ENCODE results near the gene VSTM4.

The VSTM4 gene

GRCh38 chr10:49000437-49001398 lies 114.6 kb downstream of the VSTM4 start:
- DNase-seq: no peak

DNA sequence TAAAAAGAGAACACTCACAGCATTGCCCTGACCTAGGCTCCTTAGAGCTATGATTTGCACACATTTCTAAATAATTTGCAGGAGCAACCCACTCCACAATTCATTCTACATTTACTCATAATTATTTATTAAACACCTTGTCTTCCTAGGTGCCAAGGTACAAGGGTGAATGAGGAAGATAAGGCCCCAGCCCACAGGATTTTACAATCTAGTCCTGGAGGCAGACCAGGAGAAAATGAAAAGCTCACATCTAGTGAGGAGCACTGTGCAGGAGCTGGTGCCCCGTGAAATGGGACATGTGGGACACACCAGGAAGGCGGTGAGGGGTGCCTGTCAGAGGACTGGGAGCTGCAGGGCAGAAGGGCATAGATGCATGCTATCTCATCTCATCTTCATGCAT lies 116.0 kb downstream of the VSTM4 start:
- no peak for DNase-seq

DNA sequence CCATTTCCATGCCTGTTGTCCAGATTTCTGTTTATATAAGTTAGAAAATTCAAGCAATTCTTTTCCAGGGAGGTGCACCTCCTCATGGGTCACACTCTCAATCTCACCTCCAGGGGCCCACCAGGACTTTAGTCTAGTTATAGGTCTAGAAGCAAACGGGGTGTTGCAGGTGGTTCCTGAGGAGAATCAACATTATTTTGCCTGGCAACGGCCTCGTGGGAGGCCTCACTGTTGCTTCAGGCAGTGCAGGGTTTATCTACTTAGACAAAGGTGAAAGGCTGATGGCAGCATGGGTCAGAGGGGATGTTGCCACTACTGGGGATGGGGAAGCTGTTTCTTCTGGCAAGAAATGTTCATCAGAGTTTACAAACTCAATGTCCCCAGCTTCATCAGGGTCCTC lies 119.0 kb downstream of the VSTM4 start:
- no peak for DNase-seq

- no peak for DNase-seq
Observed at GRCh38 chr10:48993627-48994026, 121.7 kb downstream of the VSTM4 start.

- DNase-seq: no peak
Observed at GRCh38 chr10:48990226-48990625, 125.1 kb downstream of the VSTM4 start.

GRCh38 chr10:48985621-48986158 lies 129.6 kb downstream of the VSTM4 start:
- DNase-seq: no peak

DNA sequence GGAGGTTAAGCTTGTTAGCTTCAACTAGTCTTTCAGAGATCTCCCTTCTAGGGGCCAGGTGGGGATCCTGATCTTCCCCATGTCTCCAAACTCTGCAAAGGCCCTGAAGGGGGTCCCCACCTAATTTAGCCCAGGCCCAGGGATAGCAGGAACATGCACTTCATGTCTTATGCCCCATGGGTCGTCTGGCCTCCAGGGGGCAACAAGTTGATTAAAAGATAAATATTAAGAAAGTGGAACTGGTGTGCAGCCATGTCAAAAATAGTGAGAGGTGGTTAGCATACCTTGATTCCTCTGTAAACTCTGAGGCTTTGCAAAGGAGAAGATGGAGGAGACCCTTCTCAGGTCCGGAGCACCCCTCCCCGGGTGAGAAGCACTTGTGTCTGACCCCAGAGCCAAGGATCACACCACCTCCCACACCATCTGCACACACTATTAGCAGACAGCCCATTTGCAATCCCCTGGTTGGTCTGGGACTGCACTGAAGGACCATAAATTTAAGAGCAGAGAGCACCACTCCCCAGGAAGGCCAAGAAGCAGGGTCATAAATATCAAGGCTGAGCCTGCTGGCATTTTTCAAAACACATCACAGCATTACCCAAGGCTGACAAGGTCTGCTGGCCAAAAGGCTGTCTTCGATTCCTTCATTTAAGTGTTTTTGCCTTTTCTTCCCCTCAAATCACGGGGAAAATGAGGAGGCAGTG lies 131.5 kb downstream of the VSTM4 start:
- no peak for DNase-seq

- DNase-seq: no peak
Observed at GRCh38 chr10:48982584-48982983, 132.7 kb downstream of the VSTM4 start.

DNA sequence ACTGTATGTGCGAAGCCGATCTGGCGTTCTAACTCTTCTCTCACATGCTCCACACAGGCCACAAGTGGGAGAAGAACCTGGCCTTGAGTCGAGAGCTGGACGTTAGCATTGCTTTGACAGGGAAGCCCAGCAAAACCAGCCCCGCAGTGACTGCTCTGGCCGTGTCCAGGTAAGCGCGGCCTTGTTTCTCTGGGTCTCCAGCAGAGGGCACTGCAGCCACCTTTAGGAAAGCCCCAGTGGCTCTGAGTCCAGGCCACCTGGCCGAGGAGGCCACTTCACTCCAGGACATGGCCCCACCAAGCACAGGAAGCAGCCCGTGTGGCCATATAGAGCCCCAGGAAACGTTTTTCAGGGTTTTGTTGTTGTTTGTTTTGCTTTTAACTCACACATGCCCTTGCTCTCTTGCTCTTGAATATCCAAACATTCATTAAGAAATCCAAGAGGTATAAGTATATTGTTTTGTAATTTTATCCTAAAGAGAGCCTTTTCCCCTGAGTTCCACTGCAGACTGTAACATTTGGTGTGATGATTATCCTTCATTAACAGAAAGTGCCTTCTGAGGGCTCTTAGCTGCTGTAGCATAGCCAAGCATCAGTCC lies 133.9 kb downstream of the VSTM4 start:
- DNase-seq: peak; percentile 18

DNA sequence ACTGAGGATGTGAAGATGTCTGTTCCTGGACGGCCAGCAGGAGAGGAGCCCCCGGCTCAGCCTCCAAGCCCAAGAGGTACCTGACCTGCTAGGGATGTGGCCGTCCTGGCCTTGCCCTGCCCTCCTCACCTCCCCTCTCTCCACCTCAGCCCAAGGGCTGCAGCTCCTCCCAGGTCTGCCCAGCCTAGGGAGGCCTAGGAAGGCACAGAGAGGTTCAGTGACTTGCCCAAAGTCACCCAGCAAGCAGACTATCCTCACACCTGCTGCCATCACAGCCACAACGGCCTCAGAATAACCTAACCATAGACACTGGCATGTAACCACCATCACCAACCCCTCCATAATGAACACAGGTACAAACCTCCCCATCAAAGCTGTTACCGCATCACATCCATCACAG lies 137.0 kb downstream of the VSTM4 start:
- DNase-seq: no peak

DNA sequence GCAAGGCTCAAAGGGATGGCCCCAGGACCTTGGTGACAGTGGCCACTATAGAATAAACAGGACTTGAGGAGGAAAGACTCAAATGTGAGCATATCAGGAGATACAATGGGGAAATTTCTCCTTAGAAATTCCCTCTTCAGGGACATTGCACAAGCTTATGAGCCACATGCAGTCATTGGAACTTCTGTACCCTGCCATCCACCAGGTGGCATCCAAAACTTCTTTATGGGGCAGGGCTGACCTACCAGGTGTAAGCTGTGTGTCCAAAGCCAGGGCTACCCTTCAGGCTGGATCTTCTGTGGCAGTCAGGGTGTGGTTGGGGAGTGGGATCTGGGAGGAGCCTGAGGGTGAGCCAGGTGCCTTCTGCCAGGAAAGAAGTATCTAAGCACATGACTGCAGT lies 139.1 kb downstream of the VSTM4 start:
- no peak for DNase-seq

DNA sequence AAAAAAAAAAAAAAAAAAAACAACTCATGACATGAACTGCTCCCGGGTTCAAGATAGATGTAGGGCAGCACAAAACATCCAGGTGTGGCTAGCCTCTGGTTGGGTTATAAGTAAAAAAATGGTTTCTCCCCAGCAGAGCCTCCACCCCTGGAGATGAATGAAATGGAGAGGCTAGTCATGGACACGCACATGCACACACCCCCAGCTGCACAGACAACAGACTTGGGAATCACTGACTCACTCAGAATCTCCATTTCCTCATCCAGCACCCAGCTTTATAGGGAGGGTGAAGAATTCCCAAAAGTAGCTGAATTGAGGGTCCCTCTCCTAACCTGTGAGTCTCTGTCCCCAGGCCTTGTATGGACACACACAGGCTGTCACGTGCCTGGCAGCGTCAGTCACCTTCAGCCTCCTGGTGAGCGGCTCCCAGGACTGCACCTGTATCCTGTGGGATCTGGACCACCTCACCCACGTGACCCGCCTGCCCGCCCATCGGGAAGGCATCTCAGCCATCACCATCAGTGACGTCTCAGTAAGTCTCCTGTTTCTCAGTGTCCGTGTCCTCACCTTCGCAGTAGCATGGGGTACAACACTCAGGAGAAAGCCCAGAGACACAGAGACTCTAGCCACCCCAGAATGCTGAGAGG lies 140.7 kb downstream of the VSTM4 start:
- no peak for DNase-seq

DNA sequence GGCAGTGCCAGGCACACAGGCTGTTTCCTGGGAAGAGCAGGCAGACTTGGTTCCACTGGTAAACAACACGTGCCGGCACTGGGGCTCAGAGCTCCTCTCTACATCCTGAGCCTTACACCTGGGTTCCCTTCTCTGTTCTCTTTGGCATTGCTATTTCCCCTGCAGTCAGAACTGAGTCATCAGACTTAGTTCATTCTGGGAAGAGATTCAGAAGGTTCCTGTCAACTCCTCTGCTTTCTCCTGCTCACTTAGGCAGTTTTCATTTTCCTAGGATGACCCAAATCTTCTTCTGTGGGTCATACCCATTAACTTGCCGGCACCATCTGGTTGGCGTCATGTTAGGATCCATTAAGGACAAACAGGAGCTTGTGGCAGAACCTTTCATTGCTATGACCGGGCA lies 142.3 kb downstream of the VSTM4 start:
- no peak for DNase-seq

DNA sequence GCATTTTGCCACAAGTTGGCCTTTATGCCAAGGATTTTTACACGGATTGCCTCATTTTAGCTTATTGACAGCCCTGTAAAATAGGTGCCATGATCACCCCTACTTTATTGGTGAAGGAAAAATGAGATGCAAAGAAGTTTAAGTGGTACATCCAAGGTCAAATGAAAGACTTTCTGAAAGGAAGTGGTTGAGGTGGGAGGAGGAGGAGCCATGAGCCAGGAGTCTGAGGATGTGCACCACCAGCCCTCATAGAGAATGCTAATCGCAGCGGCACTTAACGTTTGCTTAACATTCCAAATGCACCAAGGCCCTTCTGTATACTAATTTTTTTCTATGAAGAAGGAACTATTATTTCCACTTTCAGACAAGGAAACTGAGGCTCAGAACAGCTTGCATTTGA lies 144.7 kb downstream of the VSTM4 start:
- DNase-seq: no peak

DNA sequence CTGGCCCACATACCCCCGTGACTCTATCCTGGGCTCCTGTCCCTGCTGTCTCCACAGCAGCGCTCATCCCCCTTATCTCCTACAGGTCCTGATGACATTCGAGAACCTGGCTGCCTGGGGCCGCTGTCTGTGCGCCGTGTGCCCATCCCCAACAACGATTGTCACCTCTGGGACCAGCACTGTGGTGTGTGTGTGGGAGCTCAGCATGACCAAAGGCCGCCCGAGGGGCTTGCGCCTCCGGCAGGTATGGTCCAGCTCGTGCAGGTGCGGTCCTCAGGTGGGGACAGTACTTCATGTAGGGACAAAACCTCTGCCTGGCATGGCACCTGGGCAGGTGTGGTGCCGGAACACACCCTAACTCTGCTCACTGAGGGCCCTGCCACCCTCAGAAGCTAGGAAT lies 145.3 kb downstream of the VSTM4 start:
- DNase-seq: no peak

DNA sequence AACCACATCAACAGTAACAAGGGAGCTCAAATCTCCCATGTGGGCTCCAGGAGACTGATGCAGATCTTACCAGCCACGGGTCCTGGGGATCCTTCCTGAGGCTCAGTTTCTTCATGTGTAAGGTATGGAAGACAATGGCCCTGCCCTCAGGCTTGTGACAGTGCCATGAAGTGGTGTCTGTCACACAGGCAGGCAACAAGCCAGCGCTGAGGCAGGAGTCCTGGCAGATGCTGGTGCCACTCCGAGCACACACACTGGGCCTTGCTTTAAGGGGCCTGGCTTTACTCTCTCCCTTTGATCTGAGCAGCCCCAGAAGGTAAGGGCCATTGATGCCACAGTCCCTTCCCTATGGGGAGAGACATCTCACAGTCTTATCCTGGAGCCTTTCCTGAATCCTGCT lies 147.3 kb downstream of the VSTM4 start:
- no peak for DNase-seq

DNA sequence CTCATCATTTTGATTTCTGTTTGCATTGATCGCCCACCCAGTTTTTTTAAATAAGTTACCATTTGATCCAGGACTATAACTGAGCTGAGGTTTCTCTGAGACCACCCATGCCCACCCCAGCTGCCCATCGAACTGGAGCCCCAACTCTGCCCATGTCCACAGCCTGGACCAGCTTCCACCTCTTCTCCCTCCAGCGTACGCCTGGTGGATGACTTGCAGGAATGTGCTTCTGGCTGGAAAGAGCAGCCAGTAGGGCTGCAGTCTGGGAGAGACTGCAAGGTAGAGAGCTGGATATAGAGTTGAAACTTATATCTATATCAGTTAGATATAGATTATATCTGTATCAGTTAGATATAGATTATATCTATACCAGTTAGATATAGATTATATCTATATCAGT lies 149.9 kb downstream of the VSTM4 start:
- no peak for DNase-seq

Measured in HCEC 1CT (cell line).